Measurements from ENCODE around the gene PARD6B. TPM values are rescaled to one million over a fixed set of nuclear protein-coding genes. Genes with fewer than 3 reads are reported as not detected.

Gene PARD6B
- total and polyA plus RNA-seq, 2 of the 13 experiments (the other 11 are each of a cell fraction or from before 2014, with no cell fraction given), result 6.9 to 22.2 TPM

GRCh38 chr20:50724851-50725723 is 6.3 kb upstream of the PARD6B start (continued):
- 0 out of 2 replicates have a peak, but pooled peaks have one; percentile 8 for TF ChIP-seq FOXP4 (CRISPR knock-in tag; IDR thresholded peaks at IDR 0.05)
- TF ChIP-seq SIX4 (CRISPR knock-in tag; IDR thresholded peaks at IDR 0.05), result 0 out of 2 replicates have a peak, but pooled peaks have one; percentile 31
- TF ChIP-seq TAF1 (CRISPR knock-in tag; IDR thresholded peaks at IDR 0.05), result peak; percentile 29; the same call in 1 of the 2 replicates
- 0 out of 2 replicates have a peak, but pooled peaks have one; percentile 21 for TF ChIP-seq ZNF331 (CRISPR knock-in tag; IDR thresholded peaks at IDR 0.05)
- TF ChIP-seq MTA1 (CRISPR knock-in tag; IDR thresholded peaks at IDR 0.05; ENCODE audit: borderline replicate concordance), result peak; percentile 44; the same call in 1 of the 2 replicates
- peak; percentile 41 for TF ChIP-seq ASH2L (IDR thresholded peaks at IDR 0.05; ENCODE audit: insufficient read length, low read depth, low read length)
- no peak for TF ChIP-seq ZSCAN20 (CRISPR knock-in tag; IDR thresholded peaks at IDR 0.05; ENCODE audit: borderline replicate concordance)
- peak; percentile 13; the same call in 1 of the 2 replicates for TF ChIP-seq FOXA3 (CRISPR knock-in tag; IDR thresholded peaks at IDR 0.05)
- TF ChIP-seq MEF2D (CRISPR knock-in tag; IDR thresholded peaks at IDR 0.05), result peak; percentile 44; the same call in 1 of the 2 replicates
- TF ChIP-seq LCORL (IDR thresholded peaks at IDR 0.05), result no peak
- 0 out of 2 replicates have a peak, but pooled peaks have one; percentile 29 for TF ChIP-seq LCORL (CRISPR knock-in tag; IDR thresholded peaks at IDR 0.05)
- peak; percentile 54; the same call in 1 of the 2 replicates for TF ChIP-seq KAT8 (CRISPR knock-in tag; IDR thresholded peaks at IDR 0.05)
- TF ChIP-seq ZNF639 (CRISPR knock-in tag; conservative IDR thresholded peaks at IDR 0.05), result 0 out of 2 replicates have a peak, but pooled peaks have one; percentile 43
- no peak for TF ChIP-seq CCDC6 (CRISPR knock-in tag; IDR thresholded peaks at IDR 0.05)
- TF ChIP-seq PITX1 (CRISPR knock-in tag; IDR thresholded peaks at IDR 0.05), result no peak
- TF ChIP-seq RELA (CRISPR knock-in tag; IDR thresholded peaks at IDR 0.05), result 0 out of 2 replicates have a peak, but pooled peaks have one; percentile 59
- 0 out of 2 replicates have a peak, but pooled peaks have one; percentile 24 for TF ChIP-seq BCL6 (CRISPR knock-in tag; IDR thresholded peaks at IDR 0.05)
- TF ChIP-seq SAP130 (CRISPR knock-in tag; IDR thresholded peaks at IDR 0.05; ENCODE audit: low read depth), result peak; percentile 24; the same call in 1 of the 2 replicates
- peak; percentile 59 for TF ChIP-seq FOSL2 (CRISPR knock-in tag; IDR thresholded peaks at IDR 0.05)
- no peak for TF ChIP-seq ZNF652 (CRISPR knock-in tag; IDR thresholded peaks at IDR 0.05; ENCODE audit: borderline replicate concordance, low read depth)
- peak; percentile 39 for TF ChIP-seq ZNF687 (CRISPR knock-in tag; IDR thresholded peaks at IDR 0.05)
- TF ChIP-seq ZNF292 (CRISPR knock-in tag; IDR thresholded peaks at IDR 0.05; ENCODE audit: borderline replicate concordance, low read depth), result 0 out of 2 replicates have a peak, but pooled peaks have one; percentile 19

Data from HepG2 (cell line).